Measurements from ENCODE around the gene NR1H4. TPM values are rescaled to one million over a fixed set of nuclear protein-coding genes. Genes with fewer than 3 reads are reported as not detected.

The NR1H4 gene
- total and polyA plus RNA-seq, 2 experiments from 2014 or later = not detected

DNA sequence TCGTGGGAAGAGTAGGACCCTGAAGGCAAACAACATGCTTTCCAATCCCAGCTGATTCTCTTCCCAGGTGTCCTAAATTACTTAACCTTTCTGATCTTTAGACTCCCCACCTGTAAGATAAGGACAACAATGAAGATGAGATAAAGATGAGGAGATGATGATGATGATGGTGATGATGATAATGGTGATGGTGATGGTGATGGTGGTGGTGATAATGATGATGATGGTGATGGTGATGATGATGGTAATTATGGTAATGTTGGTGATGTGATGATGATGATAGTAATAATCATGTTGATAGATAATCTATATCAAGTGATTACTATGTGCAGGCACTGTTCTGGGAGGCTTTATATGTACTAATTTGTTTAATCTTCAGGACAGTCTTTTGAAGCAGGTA lies 48.3 kb downstream of the NR1H4 start:
- H3K36me3 ChIP-seq = no peaks in the 10 kb centered on the region
- no peaks in the 10 kb centered on the region for H3K27me3 ChIP-seq
- no peaks in the 10 kb centered on the region for H3K9me3 ChIP-seq (ENCODE audit: low read depth)
- H3K4me1 ChIP-seq (ENCODE audit: low read depth) = no peaks in the 10 kb centered on the region
- DNase-seq (ENCODE audit: low read depth in 1 of 2, low spot score in 1 of 2) = no peak
- no peak overlapping the region for H3K4me3 ChIP-seq
- no peak for TF ChIP-seq CTCF (IDR thresholded peaks at IDR 0.05; ENCODE audit: low read depth, low read length)
- no peak overlapping the region for H3K27ac ChIP-seq

GRCh38 chr12:100528034-100528433 lies 54.4 kb downstream of the NR1H4 start:
- Histone ChIP-seq H3K27me3 (no peaks in the 10 kb centered on the region), H3K9me3 (ENCODE audit: low read depth) (no peaks in the 10 kb centered on the region), H3K36me3 (no peaks in the 10 kb centered on the region), H3K4me3 (no peak overlapping the region), H3K27ac (no peak overlapping the region), H3K4me1 (ENCODE audit: low read depth) (no peaks in the 10 kb centered on the region)
- no peak for DNase-seq (ENCODE audit: low read depth in 1 of 2, low spot score in 1 of 2)
- no peak for TF ChIP-seq CTCF (IDR thresholded peaks at IDR 0.05; ENCODE audit: low read depth, low read length)

GRCh38 chr12:100528471-100529127 lies 54.9 kb downstream of the NR1H4 start:
- H3K36me3 ChIP-seq = no peaks in the 10 kb centered on the region
- no peak overlapping the region for H3K27ac ChIP-seq
- no peaks in the 10 kb centered on the region for H3K9me3 ChIP-seq (ENCODE audit: low read depth)
- no peak for DNase-seq (ENCODE audit: low read depth in 1 of 2, low spot score in 1 of 2)
- TF ChIP-seq CTCF (IDR thresholded peaks at IDR 0.05; ENCODE audit: low read depth, low read length) = no peak
- no peaks in the 10 kb centered on the region for H3K4me1 ChIP-seq (ENCODE audit: low read depth)
- no peak overlapping the region for H3K4me3 ChIP-seq
- no peaks in the 10 kb centered on the region for H3K27me3 ChIP-seq

- no peak for DNase-seq (ENCODE audit: low read depth in 1 of 2, low spot score in 1 of 2)
- H3K27ac ChIP-seq = no peak overlapping the region
- no peaks in the 10 kb centered on the region for H3K4me1 ChIP-seq (ENCODE audit: low read depth)
- no peak for TF ChIP-seq CTCF (IDR thresholded peaks at IDR 0.05; ENCODE audit: low read depth, low read length)
- no peaks in the 10 kb centered on the region for H3K9me3 ChIP-seq (ENCODE audit: low read depth)
- no peak overlapping the region for H3K4me3 ChIP-seq
- H3K27me3 ChIP-seq = no peaks in the 10 kb centered on the region
- no peaks in the 10 kb centered on the region for H3K36me3 ChIP-seq
These were observed 56.2 kb downstream of the NR1H4 start for GRCh38 chr12:100529756-100530350.

DNA sequence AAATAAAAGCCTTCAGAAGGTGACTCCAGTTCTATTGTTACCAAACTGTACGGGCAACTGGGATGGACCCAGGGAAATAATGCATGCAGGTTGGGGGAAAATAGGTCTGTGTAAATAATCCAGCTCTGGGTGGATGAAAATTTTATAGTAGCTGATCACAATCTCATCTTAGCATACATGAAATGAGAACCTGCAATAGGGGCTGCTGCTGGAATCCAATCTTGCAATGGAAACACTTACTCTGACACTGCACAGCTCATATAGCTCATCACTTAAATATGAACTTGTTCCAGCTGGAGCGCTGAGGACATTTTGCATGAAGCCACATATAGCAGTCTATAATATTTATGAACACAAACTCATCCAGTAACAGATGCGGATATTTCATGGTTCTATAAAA lies 59.7 kb downstream of the NR1H4 start:
- DNase-seq (ENCODE audit: low read depth in 1 of 2, low spot score in 1 of 2) = no peak
- no peak overlapping the region for H3K4me3 ChIP-seq

More for the DNA sequence above, 59.7 kb downstream of the NR1H4 start:
- Histone ChIP-seq H3K27ac (no peak overlapping the region), H3K9me3 (ENCODE audit: low read depth) (no peaks in the 10 kb centered on the region), H3K27me3 (no peaks in the 10 kb centered on the region), H3K36me3 (no peaks in the 10 kb centered on the region), H3K4me1 (ENCODE audit: low read depth) (no peaks in the 10 kb centered on the region)
- no peak for TF ChIP-seq CTCF (IDR thresholded peaks at IDR 0.05; ENCODE audit: low read depth, low read length)

Measured in cardiac muscle cell (in vitro differentiated cells and primary cell).